ENCODE data around the gene CCR9.

DNA sequence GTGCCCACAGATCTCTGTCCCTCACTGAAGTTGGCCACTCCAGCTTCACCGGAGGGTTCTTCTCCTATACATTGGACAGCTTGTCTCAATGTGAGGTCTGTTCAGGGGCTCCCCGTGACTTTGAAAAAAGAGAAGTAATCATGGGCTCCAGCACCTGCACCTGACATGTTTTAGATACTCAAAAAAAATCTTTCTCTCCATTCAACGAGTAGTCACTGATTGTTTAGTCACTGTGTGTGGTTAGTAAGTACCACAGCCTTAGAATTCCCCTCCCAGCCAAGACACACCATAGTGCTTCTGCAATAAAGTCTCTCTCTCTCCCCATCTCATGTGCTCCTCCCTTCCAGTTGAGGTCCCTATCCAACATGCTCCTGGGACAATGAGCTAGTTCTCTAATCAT is 18.6 kb downstream of the CCR9 start:
- TF ChIP-seq ZNF274 (IDR thresholded peaks at IDR 0.05; ENCODE audit: low read depth, low read length) (no peak), SUZ12 (IDR thresholded peaks at IDR 0.05; ENCODE audit: extremely low read depth, insufficient read depth, insufficient read length) (no peak)

Measured in NT2/D1 (cell line).